CD4-positive, alpha-beta memory T cell (primary cell): ENCODE results near the gene SLC43A2. TPM values are rescaled to one million over a fixed set of nuclear protein-coding genes. Genes with fewer than 3 reads are reported as not detected.
A peak's percentile ranks its signal among the peaks of the same experiment; 100 is the strongest.
"Not testable (repeated sequence)": the region's sequence is repeated elsewhere in the genome, so short reads cannot be mapped to it uniquely, and the experiment has no call there.

Source experiments
- CTCF ChIA-PET: fragments of 350-600 bp; sonication (Branson Sonifier 250); formaldehyde crosslinking; loops from one replicate; lab custom pipeline; 2021; ENCODE audit warnings: inconsistent platforms; ENCODE audit not compliant: partially characterized antibody; lab: Charles Lee
- POLR2A ChIA-PET: fragments of 350-600 bp; sonication (Branson Sonifier 250); formaldehyde crosslinking; loops from one replicate; lab custom pipeline; 2021; ENCODE audit not compliant: partially characterized antibody; lab: Charles Lee
- DNase-seq, 5 donors: peaks; one replicate each; pipeline versions ENCODE4 v3.0.0 to v3.0.0-alpha.2; 2020 to 2022; ENCODE audit warnings: mixed read lengths in 1 of 5
- H3K27ac ChIP-seq: one replicate; pipeline ENCODE4 v1.7.0; 2013; ENCODE audit warnings: low read depth, low read length
- H3K27me3 ChIP-seq: 2 replicates; pipeline ENCODE4 v1.7.0; 2013; ENCODE audit warnings: mild to moderate bottlenecking, low read length, moderate library complexity; ENCODE audit not compliant: insufficient read depth
- H3K36me3 ChIP-seq: 2 replicates; pipeline ENCODE4 v1.7.0; 2013; ENCODE audit warnings: mild to moderate bottlenecking, low read length, moderate library complexity; ENCODE audit not compliant: insufficient read depth
- H3K4me1 ChIP-seq: 2 replicates; pipeline ENCODE4 v1.7.0; 2013; ENCODE audit warnings: mild to moderate bottlenecking, low read length, moderate library complexity; ENCODE audit not compliant: insufficient read depth
- H3K4me3 ChIP-seq, 2 donors: one replicate each; pipeline ENCODE4 v1.7.0; 2013; ENCODE audit warnings: low read length in 2 of 2, mild to moderate bottlenecking in 1 of 2
- H3K9me3 ChIP-seq, 2 donors: one replicate each; pipeline ENCODE4 v1.7.0; 2013; ENCODE audit warnings: low read length in 2 of 2, control low read depth in 1 of 2; ENCODE audit not compliant: control insufficient read depth in 1 of 2
- H3K27ac Mint-ChIP-seq, 7 donors: one replicate each; pipeline ENCODE4 v1.8.0; 2020 to 2021; ENCODE audit warnings: mixed read lengths in 7 of 7, mild to moderate bottlenecking in 6 of 7, inconsistent platforms in 3 of 7, moderate library complexity in 3 of 7
- H3K27me3 Mint-ChIP-seq, 2 donors: one replicate each; pipeline ENCODE4 v1.8.0; 2020 to 2021; ENCODE audit warnings: mixed read lengths in 2 of 2
- H3K36me3 Mint-ChIP-seq, 2 donors: one replicate each; pipeline ENCODE4 v1.8.0; 2020 to 2021; ENCODE audit warnings: mixed read lengths in 2 of 2, inconsistent platforms in 1 of 2, mild to moderate bottlenecking in 1 of 2
- H3K4me1 Mint-ChIP-seq, 4 donors: one replicate each; pipeline ENCODE4 v1.8.0; 2020 to 2021; ENCODE audit warnings: mixed read lengths in 4 of 4, mild to moderate bottlenecking in 1 of 4
- H3K4me3 Mint-ChIP-seq, 8 donors: one replicate each; pipeline ENCODE4 v1.8.0; 2020 to 2021; ENCODE audit warnings: mixed read lengths in 8 of 8, mild to moderate bottlenecking in 7 of 8, moderate library complexity in 6 of 8, inconsistent platforms in 3 of 8
- H3K9me3 Mint-ChIP-seq, 8 donors: one replicate each; pipeline ENCODE4 v1.8.0; 2020 to 2021; ENCODE audit warnings: mixed read lengths in 8 of 8, mild to moderate bottlenecking in 5 of 8, inconsistent platforms in 3 of 8, moderate library complexity in 1 of 8
- intact Hi-C: fragments of 100-400 bp; cut with micrococcal nuclease; formaldehyde crosslinking; loops from one replicate; pipeline ENCODE4 v1.15.1; 2023
- polyA plus RNA-seq, 2 donors: library from polyadenylated mRNA; unstranded; fragments of 300-500 nt; fragmentation: Illumina TruSeq; gene quantifications; one replicate each; pipeline ENCODE4 v1.2.3, GENCODE V29; 2021
- total RNA-seq, 2 experiments: library from RNA; stranded (reverse); gene quantifications; one replicate each; pipeline ENCODE4 v1.2.3, GENCODE V29; 2021

The SLC43A2 gene
- total and polyA plus RNA-seq, 4 experiments from 2014 or later = 0.56 to 3.3 (median 1.3) TPM

- H3K27ac ChIP-seq = no peak overlapping the region
- Mint-ChIP-seq H3K4me3 (no peak overlapping the region), H3K36me3 (peaks cover 25 to 51% of the 10 kb centered on the region in 2 donors), H3K4me1 (peaks cover 0 to 4% (median under 1%) of the 10 kb centered on the region in 4 donors), H3K9me3 (no peaks in the 10 kb centered on the region), H3K27ac (peak overlapping the region in 2 of 7 donors; percentile 54 to 77), H3K27me3 (no peaks in the 10 kb centered on the region)
- intact Hi-C loops = no loop called here
- DNase-seq = no peak
- ChIA-PET POLR2A (interaction anchor here (0.9 to 1.3 kb wide), 3 partner anchors 17 to 169 kb away, joined by 3 to 7 read pairs (median 3); partner anchors contain the start of gene INPP5K), CTCF (interaction anchor here (1.2 to 2.8 kb wide), 8 partner anchors 16 to 201 kb away, joined by 3 to 29 read pairs (median 4); partner anchors contain the start of gene INPP5K)
- no peaks in the 10 kb centered on the region for H3K4me1 ChIP-seq
- H3K36me3 ChIP-seq = peaks cover 45% of the 10 kb centered on the region
- no peaks in the 10 kb centered on the region for H3K9me3 ChIP-seq
- no peak overlapping the region for H3K4me3 ChIP-seq
- no peaks in the 10 kb centered on the region for H3K27me3 ChIP-seq
Observed at GRCh38 chr17:1533661-1534325, 94.8 kb downstream of the SLC43A2 start.

DNA sequence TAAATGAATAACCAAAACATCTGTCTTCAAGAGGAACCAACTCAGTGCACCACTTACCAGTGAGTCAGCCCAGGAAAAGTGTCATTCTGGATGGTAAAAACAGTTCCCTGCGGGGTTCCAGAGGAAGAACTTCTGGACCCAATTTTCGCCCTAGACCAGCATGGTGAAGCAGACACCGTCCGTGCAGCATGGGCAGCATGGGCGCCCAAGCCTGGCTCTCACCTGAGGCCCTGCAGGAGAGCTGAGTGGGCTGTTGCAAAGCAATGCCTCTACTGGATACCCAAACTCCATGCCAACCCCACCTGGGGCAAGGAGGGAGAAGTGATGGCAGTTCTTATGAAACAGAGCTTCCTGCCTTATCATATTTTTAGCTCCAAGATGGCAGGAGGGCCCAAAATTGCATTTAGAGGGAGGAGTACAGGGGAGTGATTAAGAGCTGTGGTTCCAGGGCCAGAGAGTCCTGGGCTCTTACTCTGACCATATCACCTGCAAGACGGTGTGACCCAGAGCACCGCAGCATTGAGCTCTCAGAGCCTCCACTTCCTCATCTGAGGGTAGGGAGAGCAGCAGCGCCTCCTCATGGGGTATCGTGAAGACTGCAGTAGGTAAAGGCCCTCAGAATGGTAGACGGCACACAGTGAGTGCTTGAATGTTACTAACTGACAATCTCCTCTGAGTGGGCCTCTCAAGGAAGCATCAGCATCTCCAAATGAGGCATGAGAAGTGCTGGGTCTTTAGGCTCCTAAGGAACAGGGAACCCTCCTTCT, 95.6 kb downstream of the SLC43A2 start:
- CTCF ChIA-PET = interaction anchor here (0.7 to 2.8 kb wide), 11 partner anchors 13 to 200 kb away, joined by 3 to 29 read pairs (median 4); partner anchors contain the start of gene INPP5K

DNA sequence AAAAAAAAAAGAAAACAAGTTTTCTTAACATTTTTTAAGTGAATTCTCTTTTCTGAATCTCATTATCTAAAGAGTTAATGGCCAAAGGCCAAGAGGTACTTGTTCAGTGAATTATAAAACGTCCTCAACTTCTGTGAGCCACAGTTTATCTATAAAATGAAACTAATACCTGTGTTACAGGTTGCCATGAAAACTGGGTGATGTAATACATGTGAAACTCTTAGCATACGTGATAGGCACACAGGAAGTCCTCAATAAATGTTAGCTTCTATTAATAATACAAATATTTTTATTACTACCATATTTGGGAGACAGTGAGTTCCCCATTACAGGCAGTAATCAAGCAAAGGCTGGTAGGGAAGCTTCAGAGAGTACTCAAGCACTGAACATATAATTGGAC, 98.8 kb downstream of the SLC43A2 start:
- peak overlapping the region in 2 of 7 donors; percentile 8 to 67 for H3K27ac Mint-ChIP-seq
- intact Hi-C loops = no loop called here

More for the DNA sequence above, 95.6 kb downstream of the SLC43A2 start:
- no peaks in the 10 kb centered on the region for H3K4me1 ChIP-seq
- H3K27me3 Mint-ChIP-seq = no peaks in the 10 kb centered on the region
- no peaks in the 10 kb centered on the region for H3K9me3 ChIP-seq
- H3K27ac Mint-ChIP-seq = peak overlapping the region in 4 of 7 donors; percentile 27 to 85 (median 58)
- peaks cover 0 to 4% (median under 1%) of the 10 kb centered on the region in 4 donors for H3K4me1 Mint-ChIP-seq
- peak; percentile 37 to 58 (median 44) for DNase-seq
- no peaks in the 10 kb centered on the region for H3K27me3 ChIP-seq
- H3K27ac ChIP-seq = no peak overlapping the region
- POLR2A ChIA-PET = interaction anchor here (0.9 to 1.3 kb wide), 3 partner anchors 17 to 168 kb away, joined by 3 to 7 read pairs (median 3); partner anchors contain the start of gene INPP5K
- intact Hi-C loops = no loop called here
- no peak overlapping the region for H3K4me3 ChIP-seq
- H3K36me3 ChIP-seq = peaks cover 38% of the 10 kb centered on the region
- H3K4me3 Mint-ChIP-seq = no peak overlapping the region
- no peaks in the 10 kb centered on the region for H3K9me3 Mint-ChIP-seq
- H3K36me3 Mint-ChIP-seq = peaks cover 20 to 46% of the 10 kb centered on the region in 2 donors

DNA sequence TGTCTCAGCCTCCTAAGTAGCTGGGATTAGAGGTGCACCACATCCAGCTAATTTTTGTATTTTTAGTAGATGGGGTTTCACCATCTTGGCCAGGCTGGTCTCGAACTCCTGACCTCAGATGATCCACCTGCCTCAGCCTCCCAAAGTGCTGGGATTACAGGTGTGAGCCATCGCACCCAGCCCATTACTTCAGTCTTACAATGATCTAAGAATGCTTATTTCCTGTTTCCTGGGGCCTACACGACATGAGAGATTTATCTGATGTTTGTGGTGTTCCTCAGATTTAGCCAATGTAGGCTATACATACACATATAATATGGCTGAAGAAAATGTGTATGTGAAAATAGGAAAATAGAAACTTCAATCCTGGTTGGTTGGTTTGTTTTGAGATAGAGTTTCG, 101.8 kb downstream of the SLC43A2 start:
- Mint-ChIP-seq H3K27ac (peak overlapping the region; percentile 86 to 96 (median 90)), H3K36me3 (peaks cover 4 to 23% of the 10 kb centered on the region in 2 donors), H3K4me3 (peak overlapping the region in 3 of 8 donors; percentile 22 to 79 (median 41)), H3K4me1 (peaks cover 13 to 19% (median 16%) of the 10 kb centered on the region in 4 donors)
- DNase-seq = peak; percentile 30 to 55 (median 49)
- H3K9me3 ChIP-seq, intact Hi-C loops, H3K36me3 ChIP-seq, H3K4me3 ChIP-seq, H3K27me3 Mint-ChIP-seq, H3K27ac ChIP-seq, H3K27me3 ChIP-seq, H3K9me3 Mint-ChIP-seq: not testable (repeated sequence)
- H3K4me1 ChIP-seq = peaks cover 18% of the 10 kb centered on the region
- POLR2A ChIA-PET = interaction anchor here (0.9 to 3.3 kb wide), 2 partner anchors 10 to 71 kb away, joined by 3 to 21 read pairs; partner anchors contain the start of genes CRK and INPP5K
- CTCF ChIA-PET = interaction anchor here (1.8 kb wide), 1 partner anchor 12 kb away, joined by 7 read pairs; no protein-coding TSS in a partner anchor

More for the DNA sequence above, 98.8 kb downstream of the SLC43A2 start:
- H3K9me3 Mint-ChIP-seq = no peaks in the 10 kb centered on the region
- H3K36me3 ChIP-seq = peaks cover 28% of the 10 kb centered on the region
- CTCF ChIA-PET = no interaction called here
- peaks cover 0 to 2% of the 10 kb centered on the region in 2 donors for H3K27me3 Mint-ChIP-seq
- peaks cover 18% of the 10 kb centered on the region for H3K4me1 ChIP-seq
- peaks cover 11 to 39% of the 10 kb centered on the region in 2 donors for H3K36me3 Mint-ChIP-seq
- H3K4me1 Mint-ChIP-seq = peaks cover 13 to 23% (median 17%) of the 10 kb centered on the region in 4 donors
- H3K27ac ChIP-seq = no peak overlapping the region
- no peak for DNase-seq
- no peaks in the 10 kb centered on the region for H3K27me3 ChIP-seq
- POLR2A ChIA-PET = interaction anchor here (0.9 kb wide), 1 partner anchor 501 kb away, joined by 3 read pairs; no protein-coding TSS in a partner anchor
- H3K4me3 Mint-ChIP-seq = no peak overlapping the region
- H3K9me3 ChIP-seq = no peaks in the 10 kb centered on the region
- H3K4me3 ChIP-seq = no peak overlapping the region

GRCh38 chr17:1522626-1523025, 106.0 kb downstream of the SLC43A2 start:
- POLR2A ChIA-PET = no interaction called here
- Histone ChIP-seq H3K27ac (no peak overlapping the region), H3K4me3 (no peak overlapping the region), H3K4me1 (peaks cover 23% of the 10 kb centered on the region), H3K9me3 (no peaks in the 10 kb centered on the region), H3K36me3 (no peaks in the 10 kb centered on the region), H3K27me3 (no peaks in the 10 kb centered on the region)
- H3K9me3 Mint-ChIP-seq = no peaks in the 10 kb centered on the region
- no peak overlapping the region for H3K4me3 Mint-ChIP-seq
- DNase-seq = no peak
- H3K36me3 Mint-ChIP-seq = peaks cover 7 to 30% of the 10 kb centered on the region in 2 donors
- H3K27me3 Mint-ChIP-seq = peaks cover 0 to 2% of the 10 kb centered on the region in 2 donors
- peaks cover 14 to 31% (median 22%) of the 10 kb centered on the region in 4 donors for H3K4me1 Mint-ChIP-seq
- CTCF ChIA-PET = interaction anchor here (0.8 kb wide), 1 partner anchor 157 kb away, joined by 3 read pairs; no protein-coding TSS in a partner anchor
- intact Hi-C loops = no loop called here
- H3K27ac Mint-ChIP-seq = no peak overlapping the region

DNA sequence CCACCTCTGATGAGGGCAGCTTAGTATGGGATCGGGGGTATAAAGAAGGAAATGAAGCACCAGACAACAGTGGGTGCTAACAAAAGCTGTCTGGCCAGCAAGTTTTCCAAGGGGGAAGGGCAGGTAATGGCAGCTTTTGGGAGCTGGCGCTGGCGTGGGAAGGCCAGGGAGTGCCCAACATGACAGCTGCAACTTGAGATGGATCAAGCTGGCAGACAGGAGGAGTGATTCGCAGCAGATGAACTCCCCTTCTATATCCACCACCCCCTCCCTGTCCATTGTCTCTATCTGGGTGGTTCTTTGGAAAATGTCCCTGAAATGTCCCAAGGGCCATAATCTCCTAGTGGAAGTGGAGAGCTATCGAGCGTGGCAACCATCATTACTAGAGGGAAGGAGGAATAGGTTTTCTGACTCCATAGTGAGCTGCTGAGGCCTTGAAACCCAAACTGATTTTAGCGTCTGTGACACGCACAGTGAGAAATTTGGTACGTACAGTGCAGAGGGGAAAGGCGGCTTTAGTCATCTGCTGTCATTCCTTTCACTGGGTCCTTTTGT, 107.5 kb downstream of the SLC43A2 start:
- CTCF ChIA-PET = interaction anchor here (0.6 to 1.9 kb wide), 4 partner anchors 12 to 159 kb away, joined by 3 to 7 read pairs (median 4); no protein-coding TSS in a partner anchor
- POLR2A ChIA-PET = interaction anchor here (1.6 kb wide), 1 partner anchor 109 kb away, joined by 4 read pairs; no protein-coding TSS in a partner anchor
- H3K27me3 Mint-ChIP-seq = no peaks in the 10 kb centered on the region
- DNase-seq = no peak
- no peaks in the 10 kb centered on the region for H3K9me3 Mint-ChIP-seq
- peaks cover 7 to 34% of the 10 kb centered on the region in 2 donors for H3K36me3 Mint-ChIP-seq
- no peak overlapping the region for H3K27ac ChIP-seq
- no peaks in the 10 kb centered on the region for H3K27me3 ChIP-seq
- H3K36me3 ChIP-seq = no peaks in the 10 kb centered on the region
- no peaks in the 10 kb centered on the region for H3K9me3 ChIP-seq
- H3K4me3 ChIP-seq = no peak overlapping the region
- H3K27ac Mint-ChIP-seq = peak overlapping the region in 1 of 7 donors; percentile 38
- peaks cover 12% of the 10 kb centered on the region for H3K4me1 ChIP-seq
- peaks cover 7 to 22% (median 14%) of the 10 kb centered on the region in 4 donors for H3K4me1 Mint-ChIP-seq
- intact Hi-C loops = no loop called here
- no peak overlapping the region for H3K4me3 Mint-ChIP-seq
